B cell (primary cell): ENCODE measurements around the gene TCHHL1.

Source experiments
- EZH2 ChIP-seq: IDR thresholded peaks from 2 replicates; pipeline ENCODE4 v1.6.1; 2012; ENCODE audit warnings: borderline replicate concordance, low read depth, mild to moderate bottlenecking, moderate library complexity, low read length; ENCODE audit not compliant: insufficient read depth, poor library complexity, severe bottlenecking
- TF ChIP-seq, protein P1 (sequence below): fragments of 200-600 bp; IDR thresholded peaks from one replicate; pipeline ENCODE4 v1.8.0; 2022; ENCODE audit warnings: antibody characterized with exemption, mild to moderate bottlenecking

DNA sequence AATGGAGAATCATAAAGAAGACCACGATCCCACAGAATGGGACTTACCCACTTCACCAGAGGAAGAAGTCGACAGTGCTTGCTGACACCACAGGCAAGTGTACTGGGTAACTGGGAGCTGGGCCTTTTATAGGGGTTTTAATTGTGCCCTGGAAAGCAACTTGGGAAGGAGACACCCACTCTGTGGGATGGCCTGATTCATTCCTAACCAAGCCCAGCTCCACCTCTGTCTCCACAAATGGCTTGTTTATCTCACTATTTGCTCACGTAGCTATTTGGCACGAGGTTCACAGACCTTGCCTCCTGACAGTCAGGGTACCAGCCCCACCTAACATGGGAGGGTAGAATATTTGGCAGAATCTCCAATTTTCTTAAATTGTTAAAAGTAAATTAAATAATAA, 26.5 kb upstream of the TCHHL1 start, which contains the start of gene TCHH:
- TF ChIP-seq, protein P1, sequence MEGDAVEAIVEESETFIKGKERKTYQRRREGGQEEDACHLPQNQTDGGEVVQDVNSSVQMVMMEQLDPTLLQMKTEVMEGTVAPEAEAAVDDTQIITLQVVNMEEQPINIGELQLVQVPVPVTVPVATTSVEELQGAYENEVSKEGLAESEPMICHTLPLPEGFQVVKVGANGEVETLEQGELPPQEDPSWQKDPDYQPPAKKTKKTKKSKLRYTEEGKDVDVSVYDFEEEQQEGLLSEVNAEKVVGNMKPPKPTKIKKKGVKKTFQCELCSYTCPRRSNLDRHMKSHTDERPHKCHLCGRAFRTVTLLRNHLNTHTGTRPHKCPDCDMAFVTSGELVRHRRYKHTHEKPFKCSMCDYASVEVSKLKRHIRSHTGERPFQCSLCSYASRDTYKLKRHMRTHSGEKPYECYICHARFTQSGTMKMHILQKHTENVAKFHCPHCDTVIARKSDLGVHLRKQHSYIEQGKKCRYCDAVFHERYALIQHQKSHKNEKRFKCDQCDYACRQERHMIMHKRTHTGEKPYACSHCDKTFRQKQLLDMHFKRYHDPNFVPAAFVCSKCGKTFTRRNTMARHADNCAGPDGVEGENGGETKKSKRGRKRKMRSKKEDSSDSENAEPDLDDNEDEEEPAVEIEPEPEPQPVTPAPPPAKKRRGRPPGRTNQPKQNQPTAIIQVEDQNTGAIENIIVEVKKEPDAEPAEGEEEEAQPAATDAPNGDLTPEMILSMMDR = no peak
- TF ChIP-seq EZH2 = no peak
